ENCODE data around the gene CNTN4. TPM values are rescaled to one million over a fixed set of nuclear protein-coding genes. Genes with fewer than 3 reads are reported as not detected.

The CNTN4 gene
- total and polyA plus RNA-seq, 2 of the 8 experiments (the other 6 are each of a cell fraction or from before 2014, with no cell fraction given) = 0.41 to 2.2 TPM

- no peak overlapping the region for H3K9ac ChIP-seq (replicated peaks in 1 of 4; ENCODE audit: extremely low read depth in 1 of 4, low read depth in 3 of 4, low read length in 3 of 4)
- no peaks in the 10 kb centered on the region; a peak in 2 of 7 replicates for H3K27me3 ChIP-seq (replicated peaks in 1 of 4; ENCODE audit: control insufficient read depth in 3 of 4, extremely low read depth in 1 of 4, insufficient read depth in 3 of 4, low read length in 3 of 4)
- 82% methylated on average over 2 of the region's 2 CpGs; no CpG with 5 or more reads in 1 of the 2 experiments for WGBS, 2 experiments (ENCODE audit: extremely low coverage in 1 of 2, insufficient coverage in 1 of 2, insufficient read length in 1 of 2, insufficient replicate concordance in 2 of 2, low coverage in 1 of 2, low lambda C conversion rate in 2 of 2, missing lambda C conversion rate in 1 of 2)
- FAIRE-seq = no peak
- H2BK12ac ChIP-seq (ENCODE audit: low read depth, low read length) = no peak overlapping the region
- no peaks in the 10 kb centered on the region for H3K79me2 ChIP-seq (ENCODE audit: control insufficient read depth in 1 of 2, insufficient read depth in 2 of 2, low read length in 2 of 2)
- no peak overlapping the region for H2BK20ac ChIP-seq (ENCODE audit: low read length)
- no peaks in the 10 kb centered on the region for H3K23me2 ChIP-seq (ENCODE audit: low read depth, low read length)
- no peak overlapping the region for H2AK5ac ChIP-seq (ENCODE audit: low read depth, low read length)
- no peak overlapping the region for H2BK5ac ChIP-seq (ENCODE audit: low read depth, low read length)
- no peak overlapping the region for H3K4ac ChIP-seq (replicated peaks; ENCODE audit: insufficient read length, low read depth, low read length)
- H2BK15ac ChIP-seq (ENCODE audit: low read length) = no peak overlapping the region
- H3K4me3 ChIP-seq (ENCODE audit: extremely low read depth in 1 of 4, insufficient read depth in 2 of 4, low read depth in 3 of 4, low read length in 4 of 4) = no peak overlapping the region
- TF ChIP-seq POU5F1 (IDR thresholded peaks at IDR 0.05; ENCODE audit: low read depth, low read length) = no peak
- no peak for TF ChIP-seq TAF1 (IDR thresholded peaks at IDR 0.05; ENCODE audit: low read depth, low read length)
- TF ChIP-seq CHD1 (IDR thresholded peaks at IDR 0.05; ENCODE audit: low read depth, low read length) = no peak
- TF ChIP-seq TBP (IDR thresholded peaks at IDR 0.05; ENCODE audit: low read depth, low read length) = no peak
- TF ChIP-seq SP4 (IDR thresholded peaks at IDR 0.05; ENCODE audit: low read length) = no peak
- TF ChIP-seq TEAD4 (IDR thresholded peaks at IDR 0.05; ENCODE audit: low read depth, low read length) = no peak
- TF ChIP-seq RFX5 (IDR thresholded peaks at IDR 0.05; ENCODE audit: borderline replicate concordance, low read depth, low read length) = no peak
- no peak for TF ChIP-seq ZNF274 (IDR thresholded peaks at IDR 0.05; ENCODE audit: borderline replicate concordance, extremely low read depth, low read length)
- TF ChIP-seq GABPA (IDR thresholded peaks at IDR 0.05; ENCODE audit: borderline replicate concordance, insufficient read depth, low read length) = no peak
- no peak for TF ChIP-seq KDM4A (IDR thresholded peaks at IDR 0.05; ENCODE audit: low read depth, low read length, severe bottlenecking)
- TF ChIP-seq EGR1 (IDR thresholded peaks at IDR 0.05; ENCODE audit: borderline replicate concordance, low read depth, low read length) = no peak
- no peak for TF ChIP-seq E2F6 (IDR thresholded peaks at IDR 0.05)
- TF ChIP-seq USF2 (IDR thresholded peaks at IDR 0.05; ENCODE audit: low read length) = no peak
- H3K56ac ChIP-seq (replicated peaks; ENCODE audit: insufficient read length, low read depth, low read length) = no peak overlapping the region
- no peak overlapping the region for H4K5ac ChIP-seq (ENCODE audit: insufficient read length, low read depth, low read length)
- ChIA-PET CTCF (ENCODE audit: partially characterized antibody) (no interaction called here), POLR2A (ENCODE audit: partially characterized antibody) (no interaction called here)
- H3K9me3 ChIP-seq (ENCODE audit: insufficient read depth in 2 of 2, low read depth in 1 of 2, low read length in 1 of 2) = no peaks in the 10 kb centered on the region
- no peak overlapping the region for H2AFZ ChIP-seq (ENCODE audit: low read length)
- no peaks in the 10 kb centered on the region for H3K79me1 ChIP-seq (ENCODE audit: low read depth, low read length)
- H3K27ac ChIP-seq (ENCODE audit: low read depth, low read length) = no peak overlapping the region
- H4K8ac ChIP-seq (ENCODE audit: extremely low read depth, insufficient read depth, low read length) = no peak overlapping the region
- no peak overlapping the region for H3K14ac ChIP-seq (ENCODE audit: insufficient read length)
- H3K23ac ChIP-seq (ENCODE audit: insufficient read length) = no peak overlapping the region
- no peak overlapping the region for H3K18ac ChIP-seq (ENCODE audit: extremely low read depth, low read length)
- no peaks in the 10 kb centered on the region for H3K4me1 ChIP-seq (replicated peaks in 1 of 4; ENCODE audit: control insufficient read depth in 3 of 4, insufficient read depth in 4 of 4, low read length in 3 of 4)
- H2BK120ac ChIP-seq (replicated peaks; ENCODE audit: low read depth, low read length) = no peak overlapping the region
- H4K91ac ChIP-seq (replicated peaks; ENCODE audit: insufficient read length, low read length) = no peak overlapping the region
- no peak for DNase-seq (ENCODE audit: low read depth in 1 of 2, low spot score in 2 of 2)
- no peaks in the 10 kb centered on the region for H3K36me3 ChIP-seq (ENCODE audit: control insufficient read depth in 2 of 4, insufficient read depth in 4 of 4, low read length in 3 of 4)
- no peaks in the 10 kb centered on the region for H4K20me1 ChIP-seq (replicated peaks in 1 of 2; ENCODE audit: control insufficient read depth in 1 of 2, insufficient read depth in 2 of 2, low read length in 2 of 2)
- no peak overlapping the region for H3K4me2 ChIP-seq (ENCODE audit: insufficient read depth in 1 of 2, low read depth in 2 of 2, low read length in 2 of 2)
Observed at GRCh38 chr3:2504912-2505311, 406.2 kb downstream of the CNTN4 start.
